GM21723 (cell line): ENCODE measurements around the gene CLASP1.
A peak's percentile ranks its signal among the peaks of the same experiment; 100 is the strongest.
"Not testable (repeated sequence)": the region's sequence is repeated elsewhere in the genome, so short reads cannot be mapped to it uniquely, and the experiment has no call there.

ENCODE experiments used
- ATAC-seq: cut with Tn5 transposase; IDR thresholded peaks from one replicate; pipeline ENCODE4 v1.9.1; 2021; ENCODE audit warnings: mild to moderate bottlenecking, moderate library complexity; ENCODE audit not compliant: unreplicated experiment

CLASP1 gene

GRCh38 chr2:121335294-121336290 is 313.7 kb downstream of the CLASP1 start:
- no peak for ATAC-seq

DNA sequence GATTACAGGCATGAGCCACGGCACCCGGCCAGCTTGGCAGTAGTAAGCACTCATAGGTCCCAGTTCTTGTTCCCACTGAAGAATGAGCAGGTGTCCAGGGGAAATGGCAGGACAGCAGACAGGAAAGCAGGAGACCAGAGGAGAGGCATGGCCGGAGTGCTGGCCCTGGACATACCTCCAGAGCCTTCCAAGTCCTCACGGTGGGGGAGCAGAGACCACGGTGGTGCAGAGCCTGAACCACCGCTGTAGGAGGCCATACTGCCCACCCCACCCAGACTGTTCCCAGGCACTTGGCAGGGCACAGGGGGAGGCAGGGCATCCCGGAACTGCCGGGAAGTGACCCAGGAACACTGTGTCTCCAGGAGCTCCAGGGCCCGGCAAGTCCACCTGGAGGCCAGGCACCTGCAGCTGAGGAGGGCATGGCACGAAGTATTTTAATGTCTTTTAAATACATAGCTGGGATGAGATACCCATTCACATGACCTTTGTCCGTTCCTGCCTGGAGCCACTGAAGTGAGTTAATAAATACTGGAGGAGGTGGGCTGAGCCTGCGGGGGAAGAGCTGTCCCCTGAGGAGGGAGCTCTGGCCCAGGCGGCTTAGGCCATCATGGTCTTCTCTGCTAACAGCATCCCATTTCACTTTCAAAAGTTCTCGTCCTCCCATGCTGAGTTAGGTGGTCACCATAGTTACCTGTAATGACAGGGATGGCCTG is 314.5 kb downstream of the CLASP1 start:
- peak; percentile 17 for ATAC-seq

GRCh38 chr2:121333834-121334558 is 315.3 kb downstream of the CLASP1 start:
- ATAC-seq: peak; percentile 83

GRCh38 chr2:121333231-121333630 is 316.0 kb downstream of the CLASP1 start:
- no peak for ATAC-seq

- ATAC-seq: not testable (repeated sequence)
These were observed 317.9 kb downstream of the CLASP1 start for GRCh38 chr2:121331324-121331723.

GRCh38 chr2:121330921-121331320 is 318.3 kb downstream of the CLASP1 start:
- ATAC-seq: no peak

DNA sequence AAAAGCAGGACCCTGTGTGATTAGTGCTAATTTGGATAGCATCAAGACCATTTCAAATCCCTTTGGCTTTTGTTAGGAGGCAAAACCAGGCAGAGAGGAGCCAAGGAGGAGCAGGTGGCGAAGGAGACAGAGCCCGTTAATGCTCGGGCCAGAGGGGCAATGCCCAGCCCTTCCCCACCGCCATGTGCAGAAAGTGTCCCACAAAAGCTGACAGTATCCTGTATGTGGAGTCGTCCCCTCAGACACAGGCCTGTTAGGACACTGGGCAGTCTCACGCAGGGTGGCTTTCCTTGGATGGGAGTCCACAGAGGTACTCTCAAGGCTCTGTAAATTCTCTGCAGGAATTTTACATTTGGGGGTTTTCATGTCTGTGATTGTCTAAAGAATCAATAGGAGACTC is 319.5 kb downstream of the CLASP1 start:
- ATAC-seq: no peak

DNA sequence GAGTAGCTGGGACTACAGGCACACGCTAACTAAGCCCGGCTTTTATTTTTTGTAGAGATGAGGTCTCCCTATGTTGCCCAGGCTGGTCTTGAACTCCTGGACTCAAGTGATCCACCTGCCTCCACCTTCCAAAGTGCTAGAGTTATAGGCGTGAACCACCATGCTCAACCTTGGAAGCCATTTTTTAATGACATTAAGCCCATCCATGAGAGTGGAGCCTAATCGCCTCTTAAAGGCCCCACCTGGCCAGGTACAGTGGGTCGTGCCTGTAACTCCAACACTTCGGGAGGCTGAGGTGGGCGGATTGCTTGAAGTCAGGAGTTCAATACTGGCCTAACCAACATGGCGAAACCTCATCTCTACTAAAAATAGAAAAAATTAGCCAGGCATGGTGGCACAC is 322.6 kb downstream of the CLASP1 start:
- ATAC-seq: no peak

DNA sequence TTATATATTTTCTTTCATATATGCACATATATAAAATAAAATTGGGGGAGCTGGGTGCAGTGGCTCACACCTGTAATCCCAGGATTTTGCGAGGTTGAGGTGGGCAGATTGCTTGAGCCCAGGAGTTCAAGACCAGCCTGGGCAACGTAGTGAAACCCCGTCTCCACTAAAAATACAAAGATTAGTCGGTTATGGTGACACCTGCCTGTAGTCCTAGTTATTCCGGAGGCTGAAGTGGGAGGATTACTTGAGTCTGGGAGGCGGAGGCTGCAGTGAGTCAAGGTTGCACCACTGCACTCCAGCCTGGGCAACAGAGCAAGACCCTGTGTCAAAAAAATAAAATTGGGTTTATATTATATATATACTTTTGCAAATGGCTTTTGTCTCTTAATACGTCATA is 324.7 kb downstream of the CLASP1 start:
- no peak for ATAC-seq

- ATAC-seq: no peak
These were observed 327.8 kb downstream of the CLASP1 start for GRCh38 chr2:121321476-121321875.

- ATAC-seq: no peak
These were observed 329.3 kb downstream of the CLASP1 start for GRCh38 chr2:121319941-121320340.

DNA sequence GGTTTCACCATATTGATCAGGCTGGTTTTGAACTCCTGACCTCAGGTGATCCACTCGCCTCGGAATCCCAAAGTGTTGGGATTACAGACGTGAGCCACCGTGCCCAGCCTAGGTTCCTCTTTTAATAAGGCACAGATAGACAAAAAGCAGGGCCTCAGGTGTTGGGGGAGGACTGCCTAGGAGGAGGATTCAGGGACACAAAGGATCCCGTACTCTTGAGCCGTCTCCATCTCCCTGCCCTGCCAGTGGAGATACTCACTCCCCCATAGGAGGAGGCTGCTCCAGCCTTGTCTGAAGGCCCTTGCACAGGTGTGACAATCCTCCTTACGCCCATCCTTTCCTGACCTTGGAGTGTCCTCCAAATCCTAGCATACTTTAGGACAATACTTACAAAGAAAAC is 332.3 kb downstream of the CLASP1 start:
- no peak for ATAC-seq

- ATAC-seq: not testable (repeated sequence)
These were observed 335.6 kb downstream of the CLASP1 start for GRCh38 chr2:121313701-121314100.

DNA sequence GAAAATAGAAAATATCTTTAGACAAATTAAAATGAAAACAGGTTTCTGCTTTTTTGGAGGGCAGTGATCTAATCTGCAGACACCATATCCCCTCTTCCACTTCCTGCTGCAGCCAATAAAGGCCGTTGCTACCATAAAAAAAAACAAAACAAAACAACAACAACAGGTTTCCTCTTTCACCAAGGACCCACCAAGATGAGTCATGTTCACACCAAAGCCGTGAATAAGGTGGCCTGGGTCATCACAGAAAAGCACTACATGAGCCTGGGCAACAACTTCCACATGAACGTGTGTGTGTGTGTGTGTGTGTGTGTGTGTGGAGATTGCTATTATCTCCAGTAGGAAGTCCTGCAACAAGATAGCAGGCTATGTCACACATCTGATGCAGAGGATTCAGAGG is 339.5 kb downstream of the CLASP1 start:
- ATAC-seq: peak; percentile 59

DNA sequence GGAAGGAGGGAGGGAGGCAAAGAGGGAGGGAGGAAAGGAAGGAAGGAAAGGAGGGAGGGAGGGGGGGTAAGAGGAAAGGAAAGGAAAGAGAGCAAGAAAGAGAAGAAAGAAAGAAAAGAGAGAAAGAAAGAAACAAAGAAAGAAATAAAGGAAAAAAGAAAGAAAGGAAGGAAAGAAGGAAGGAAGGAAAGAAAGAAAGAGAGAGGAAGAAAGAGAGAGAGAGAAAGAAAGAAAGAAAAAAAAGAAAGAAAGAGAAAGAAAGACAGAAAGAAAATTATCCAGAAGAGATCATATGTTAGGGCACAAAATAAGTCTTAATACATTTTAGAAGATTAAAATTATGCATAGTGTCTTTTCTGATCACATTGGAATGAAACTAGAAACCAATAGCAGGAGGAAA is 339.9 kb downstream of the CLASP1 start:
- no peak for ATAC-seq

DNA sequence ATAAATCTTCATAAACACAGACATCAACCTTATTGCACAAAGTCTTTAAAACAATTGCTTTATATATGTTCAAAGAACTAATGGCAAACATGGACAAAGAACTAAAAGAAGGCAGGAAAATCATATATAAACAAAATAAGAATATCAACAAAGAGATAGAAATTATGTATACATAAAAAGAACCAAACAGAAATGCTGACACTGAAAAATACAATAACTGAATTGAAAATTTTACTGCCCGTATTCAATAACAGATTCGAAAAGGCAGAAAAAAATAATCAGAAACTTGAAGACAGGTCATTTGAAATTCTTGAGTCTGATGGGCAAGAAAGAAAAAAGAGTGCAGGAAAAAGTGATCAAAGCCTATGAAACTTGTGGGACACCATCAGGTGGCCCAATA is 342.2 kb downstream of the CLASP1 start:
- ATAC-seq: no peak

GRCh38 chr2:121304941-121305340 is 344.3 kb downstream of the CLASP1 start:
- ATAC-seq: no peak

DNA sequence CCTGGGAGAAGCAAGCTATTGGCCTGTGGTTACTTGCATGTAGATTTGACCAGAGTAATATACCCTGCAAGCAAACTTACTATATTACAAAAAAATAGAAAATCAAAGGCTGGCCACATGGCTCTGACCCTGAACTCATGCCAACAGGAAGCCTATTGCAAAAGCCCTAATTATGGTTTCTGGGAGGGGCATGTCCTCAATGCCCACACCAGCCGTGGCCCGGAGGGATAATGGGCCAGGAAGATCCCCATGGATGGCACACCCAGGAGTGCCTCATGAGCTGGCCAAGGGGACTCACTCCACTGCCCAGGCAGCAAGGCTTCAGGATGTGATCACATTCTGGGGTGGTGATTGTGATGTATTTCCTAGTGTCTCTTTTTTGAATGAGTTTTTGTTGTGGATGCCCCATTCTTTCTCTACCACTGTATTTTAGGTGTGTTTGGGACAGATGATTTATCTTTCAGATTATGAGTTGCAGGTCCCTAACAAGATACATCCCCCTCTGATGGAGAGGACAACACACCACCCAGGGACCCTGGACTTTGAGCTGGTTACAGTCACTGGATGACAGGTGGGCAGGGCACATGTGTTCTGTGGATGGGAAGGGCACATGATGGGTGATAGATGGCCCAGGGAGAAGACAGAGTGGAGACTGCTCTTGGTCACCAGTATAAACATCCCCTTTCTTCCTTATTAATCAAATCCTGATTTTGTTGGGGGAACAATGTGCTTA is 345.6 kb downstream of the CLASP1 start:
- no peak for ATAC-seq

GRCh38 chr2:121301190-121301589 is 348.1 kb downstream of the CLASP1 start:
- not testable (repeated sequence) for ATAC-seq

GRCh38 chr2:121298476-121298875 is 350.8 kb downstream of the CLASP1 start:
- ATAC-seq: no peak

- not testable (repeated sequence) for ATAC-seq
These were observed 351.4 kb downstream of the CLASP1 start for GRCh38 chr2:121297866-121298265.
